NOMO-1 treated with DMSO at 0.1 percent for 48 hours (cell line): Measurements from ENCODE around the gene CRPPA.
"Not testable (repeated sequence)": the region's sequence is repeated elsewhere in the genome, so short reads cannot be mapped to it uniquely, and the experiment has no call there.

Source experiments
- DNase-seq: peaks from one replicate; lab custom pipeline; 2025; ENCODE audit not compliant: unreplicated experiment; lab: John Stamatoyannopoulos, UW

Gene CRPPA

DNA sequence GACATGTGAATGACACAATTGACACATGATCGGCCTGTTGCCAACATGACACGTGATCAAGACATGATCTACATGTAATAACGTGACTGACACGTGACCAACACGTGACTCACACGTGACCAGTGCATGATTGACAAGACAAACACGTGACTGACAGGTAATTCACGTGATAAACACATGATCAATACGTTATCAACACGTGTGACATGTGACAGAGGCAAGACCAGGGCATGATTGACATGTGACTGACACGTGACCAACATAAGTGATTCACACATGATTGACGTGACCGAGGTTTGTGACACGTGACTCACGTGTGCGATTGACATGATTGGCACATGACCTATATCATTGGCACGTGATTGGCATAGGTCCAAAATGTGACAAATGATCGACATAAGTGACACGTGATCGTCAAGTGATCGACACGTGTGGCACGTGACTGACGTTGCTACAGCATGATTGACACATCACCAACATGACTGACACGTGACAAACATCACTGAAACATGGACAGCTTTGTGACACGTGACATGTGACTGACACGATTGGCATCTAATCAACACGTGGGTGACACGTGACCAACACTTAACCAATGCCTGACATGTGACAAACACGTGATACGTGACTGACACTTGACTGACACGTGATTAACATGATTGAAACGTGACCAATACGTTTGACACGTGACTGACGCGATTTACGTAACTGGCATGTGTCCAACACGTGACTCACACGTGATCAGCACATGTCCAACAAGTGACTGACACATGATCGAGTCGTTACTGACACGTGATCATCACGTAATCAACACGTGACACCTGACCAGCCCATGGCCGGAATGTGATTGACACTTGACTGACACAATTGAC, 23.0 kb downstream of the CRPPA start:
- DNase-seq, result no peak

DNA sequence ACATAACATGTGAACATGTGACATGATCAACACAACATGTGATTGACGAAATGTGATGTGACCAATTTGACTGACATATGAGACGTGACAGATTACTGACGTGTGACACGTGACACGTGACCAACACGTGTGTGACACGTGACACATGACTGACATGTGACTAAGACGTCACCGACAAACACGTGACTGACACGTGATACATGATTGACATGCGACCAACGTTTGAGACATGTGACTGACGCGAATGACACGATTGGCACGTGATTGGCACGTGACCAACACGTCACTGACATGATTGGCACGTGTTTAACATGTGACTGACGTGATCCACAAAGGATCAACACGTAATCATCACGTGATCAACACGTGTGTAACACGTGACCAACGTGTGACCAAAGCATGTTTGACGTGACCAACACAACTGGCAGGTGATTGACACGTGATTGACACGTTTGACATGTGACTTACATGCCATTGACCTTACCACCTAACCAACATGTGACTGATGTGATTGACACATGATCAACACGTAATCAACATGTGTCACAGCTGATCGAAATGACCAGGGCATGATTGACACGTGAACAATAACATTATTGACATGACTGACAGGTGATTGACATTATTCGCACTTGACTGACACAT, 23.7 kb downstream of the CRPPA start:
- no peak for DNase-seq

DNA sequence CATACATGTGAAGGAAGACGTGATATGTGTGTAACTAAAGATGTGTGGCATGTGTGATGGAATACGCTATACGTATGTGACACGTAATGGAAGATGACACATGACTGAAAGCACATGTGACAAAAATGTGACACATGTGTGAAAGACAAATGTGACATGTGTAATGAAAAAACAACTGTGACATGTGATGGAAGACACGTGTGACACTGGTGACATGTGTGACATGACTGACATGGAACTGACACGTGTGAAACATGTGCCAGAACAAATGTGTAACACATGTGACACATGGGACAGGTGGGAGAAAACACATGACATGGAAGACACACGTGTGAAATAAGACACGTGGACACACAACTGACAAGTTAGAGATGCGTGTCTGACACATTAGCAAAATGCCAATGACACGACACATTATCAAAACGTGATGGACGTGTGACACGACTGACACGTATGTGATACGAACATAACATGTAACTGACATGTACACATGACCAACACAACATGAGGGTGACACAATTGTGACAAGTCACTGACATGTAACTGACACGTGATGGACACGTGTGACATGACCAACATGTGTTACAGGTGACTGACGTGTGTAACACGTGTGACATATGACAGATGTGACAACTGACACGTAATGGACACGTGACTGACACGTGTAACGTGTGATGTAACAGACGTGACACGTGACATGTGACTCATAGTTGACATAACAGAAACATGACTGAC, 24.4 kb downstream of the CRPPA start:
- DNase-seq, result no peak

- no peak for DNase-seq
These were observed 26.2 kb downstream of the CRPPA start for GRCh38 chr7:16395121-16395520.

- DNase-seq, result no peak
These were observed 27.4 kb downstream of the CRPPA start for GRCh38 chr7:16393862-16394422.

DNA sequence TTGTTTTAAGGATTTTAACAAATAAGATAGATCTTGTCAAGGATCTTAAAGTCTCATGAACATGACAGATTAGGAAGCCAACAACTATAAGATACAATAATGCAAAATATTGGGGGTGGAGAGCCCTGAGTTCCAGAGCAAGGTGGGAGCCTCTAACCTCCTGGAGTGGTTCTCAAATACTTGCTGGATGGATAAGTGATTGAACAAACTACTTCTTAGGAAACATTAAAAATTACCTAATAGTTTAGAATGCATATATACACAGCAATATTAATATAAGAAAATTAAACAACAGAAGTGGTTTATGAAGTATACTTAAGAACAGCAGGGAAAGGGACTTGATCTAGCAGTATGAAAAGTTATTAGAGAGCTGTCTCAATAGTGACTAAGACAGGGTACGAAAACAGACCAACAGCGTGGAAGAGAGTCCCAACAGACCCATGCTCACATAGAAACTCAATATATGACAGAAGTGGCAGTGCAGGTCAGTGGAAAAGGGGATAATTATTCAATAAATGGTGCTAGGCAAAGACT, 28.3 kb downstream of the CRPPA start:
- no peak for DNase-seq

- DNase-seq, result not testable (repeated sequence)
These were observed 37.6 kb downstream of the CRPPA start for GRCh38 chr7:16383786-16384185.

- not testable (repeated sequence) for DNase-seq
These were observed 38.2 kb downstream of the CRPPA start for GRCh38 chr7:16383103-16383502.
